ENCODE results near the gene RPL18.

The RPL18 gene

DNA sequence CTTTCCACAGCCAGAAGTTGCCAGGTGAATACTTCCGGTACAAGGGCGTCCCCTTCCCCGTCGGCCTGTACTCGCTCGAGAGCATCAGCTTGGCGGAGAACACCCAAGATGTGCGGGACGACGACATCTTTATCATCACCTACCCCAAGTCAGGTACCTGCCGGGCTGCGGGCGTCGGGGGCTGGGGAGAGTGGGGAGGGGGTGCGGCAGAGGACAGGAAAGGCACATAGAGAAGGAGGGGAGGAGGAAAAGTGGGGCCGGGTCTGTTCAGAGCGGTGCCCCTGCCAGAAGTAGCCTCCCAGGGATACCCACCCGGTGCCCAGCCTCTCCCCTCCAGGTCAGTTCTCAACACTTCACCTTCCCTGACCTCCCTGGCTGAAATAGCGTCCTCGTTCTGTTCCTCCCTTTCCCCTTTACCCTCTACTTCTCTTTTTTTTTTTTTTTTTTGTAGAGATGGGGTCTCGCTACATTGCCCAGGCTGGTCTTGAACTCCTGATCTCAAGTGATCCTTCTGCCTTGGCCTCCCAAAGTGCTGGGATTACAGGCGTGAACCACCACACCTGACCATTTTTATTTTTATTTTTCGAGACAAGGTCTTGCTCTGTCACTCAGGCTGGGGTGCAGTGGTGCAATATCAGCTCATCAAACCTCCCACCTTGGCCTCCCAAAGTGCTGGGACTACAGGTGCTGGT lies 42.9 kb downstream of the RPL18 start:
- H3K4me3 ChIP-seq (ENCODE audit: low read depth, low read length) = no peak overlapping the region
- no peak for TF ChIP-seq CTCF (IDR thresholded peaks at IDR 0.05; ENCODE audit: borderline replicate concordance, insufficient read depth, low read depth, low read length)

DNA sequence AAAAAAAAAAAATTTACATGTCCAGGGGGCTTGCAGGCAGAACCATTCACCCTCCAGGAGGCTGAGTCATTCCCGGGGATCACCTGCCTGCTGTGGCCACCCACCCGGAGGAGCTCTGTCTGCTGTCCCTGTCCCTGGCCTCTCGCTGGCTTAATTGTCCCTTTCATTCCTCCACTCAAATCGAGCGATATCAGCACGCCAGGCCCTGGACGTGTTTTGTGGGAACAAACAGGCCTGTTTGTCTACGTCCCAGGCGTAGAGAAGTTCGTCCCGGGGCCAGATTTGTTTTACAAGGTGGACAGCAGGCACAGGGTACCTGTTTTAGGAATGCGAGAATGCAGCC lies 45.8 kb downstream of the RPL18 start:
- no peak overlapping the region for H3K4me3 ChIP-seq (ENCODE audit: low read depth, low read length)
- TF ChIP-seq CTCF (IDR thresholded peaks at IDR 0.05; ENCODE audit: borderline replicate concordance, insufficient read depth, low read depth, low read length) = no peak

DNA sequence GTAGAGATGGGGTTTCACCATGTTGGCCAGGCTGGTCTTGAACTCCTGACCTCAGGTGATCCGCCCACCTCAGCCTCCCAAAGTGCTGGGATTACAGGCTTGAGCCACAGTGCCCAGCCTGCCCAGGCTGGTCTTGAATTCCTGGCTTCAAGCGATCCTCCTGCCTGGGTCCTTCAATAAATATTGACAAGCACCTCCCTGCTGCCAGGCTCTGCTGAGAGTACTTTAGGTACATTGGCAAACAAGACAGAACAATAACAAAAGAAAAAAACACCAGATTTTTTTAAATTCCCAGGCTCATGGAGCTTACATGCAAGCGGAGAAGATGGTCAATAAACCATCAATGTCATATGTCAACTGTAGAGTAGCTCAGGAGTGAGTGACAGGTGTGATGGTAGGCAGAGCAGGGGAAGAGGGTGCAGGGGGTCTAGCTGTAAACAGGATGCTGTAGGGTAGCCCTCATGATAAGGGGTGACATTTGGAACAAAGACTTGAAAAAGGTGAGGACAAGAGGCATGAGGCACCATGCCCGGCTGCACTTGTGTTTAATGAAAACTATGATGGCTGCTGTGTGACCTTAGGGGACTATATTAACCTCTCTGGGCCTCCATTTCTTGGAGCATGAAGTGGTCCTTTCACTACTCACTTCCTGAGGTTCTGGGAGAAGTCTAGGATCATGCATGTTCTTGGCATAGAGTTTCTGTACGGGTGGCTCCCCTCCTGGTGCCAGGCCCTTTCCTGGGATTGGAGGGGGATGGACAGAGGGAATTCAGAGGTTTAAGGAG lies 47.4 kb downstream of the RPL18 start:
- TF ChIP-seq CTCF (IDR thresholded peaks at IDR 0.05; ENCODE audit: borderline replicate concordance, insufficient read depth, low read depth, low read length) = no peak
- no peak overlapping the region for H3K4me3 ChIP-seq (ENCODE audit: low read depth, low read length)

DNA sequence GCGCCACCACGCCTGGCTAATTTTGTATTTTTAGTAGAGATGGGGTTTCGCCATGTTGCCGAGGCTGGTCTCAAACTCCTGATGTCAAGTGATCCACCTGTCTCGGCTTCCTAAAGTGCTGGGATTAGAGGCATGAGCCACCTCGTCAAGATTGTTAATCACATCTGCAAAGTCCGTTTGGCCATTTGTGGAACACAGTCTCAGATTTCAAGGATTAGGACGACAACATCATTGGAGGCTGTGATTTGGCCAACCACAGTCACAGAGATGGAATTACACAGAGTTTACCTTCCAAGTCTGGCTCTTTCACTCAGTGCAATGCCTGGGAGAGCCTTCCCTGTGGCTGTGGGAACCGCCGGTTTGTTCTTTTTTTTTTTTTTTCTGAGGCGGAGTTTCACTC lies 49.2 kb downstream of the RPL18 start:
- no peak for TF ChIP-seq CTCF (IDR thresholded peaks at IDR 0.05; ENCODE audit: borderline replicate concordance, insufficient read depth, low read depth, low read length)
- no peak overlapping the region for H3K4me3 ChIP-seq (ENCODE audit: low read depth, low read length)

GRCh38 chr19:48568345-48568886 lies 50.6 kb downstream of the RPL18 start:
- no peak overlapping the region for H3K4me3 ChIP-seq (ENCODE audit: low read depth, low read length)
- no peak for TF ChIP-seq CTCF (IDR thresholded peaks at IDR 0.05; ENCODE audit: borderline replicate concordance, insufficient read depth, low read depth, low read length)

Data from GM12875 (cell line).